ENCODE results near the gene ZFP36L1. TPM values are rescaled to one million over a fixed set of nuclear protein-coding genes. Genes with fewer than 3 reads are reported as not detected.
A peak's percentile ranks its signal among the peaks of the same experiment; 100 is the strongest.

The ZFP36L1 gene
- total RNA-seq, 1 donor from 2014 or later = 8.7 TPM

DNA sequence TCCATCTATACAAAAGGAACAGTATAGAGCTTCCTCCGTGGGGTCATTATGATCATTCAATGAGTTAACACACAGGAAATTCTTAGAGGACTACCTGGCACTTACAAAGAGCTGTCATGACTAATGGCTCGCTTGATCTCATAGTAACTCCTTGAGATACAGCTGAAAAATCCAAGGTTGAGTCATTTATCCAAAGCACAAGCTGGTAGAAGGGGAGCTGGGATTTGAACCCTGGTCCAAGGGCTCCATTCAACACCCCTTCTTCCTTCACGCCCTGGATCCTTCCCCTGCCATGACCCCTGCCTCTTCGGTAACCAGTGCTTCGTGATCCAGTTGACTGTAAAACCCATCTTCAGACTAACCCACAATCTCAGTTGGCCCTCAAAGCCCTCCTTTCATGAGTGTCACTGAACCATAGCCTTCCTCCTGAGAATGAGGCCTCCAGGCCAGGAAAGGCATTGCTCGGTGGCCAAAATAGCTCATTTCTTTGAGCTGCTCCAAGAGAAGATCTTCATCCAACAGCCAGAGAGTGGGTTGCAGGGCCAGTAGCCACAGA lies 7.8 kb downstream of the ZFP36L1 start:
- peak in 1 of 2 donors; percentile 84 for DNase-seq (ENCODE audit: low read depth in 2 of 2)

DNA sequence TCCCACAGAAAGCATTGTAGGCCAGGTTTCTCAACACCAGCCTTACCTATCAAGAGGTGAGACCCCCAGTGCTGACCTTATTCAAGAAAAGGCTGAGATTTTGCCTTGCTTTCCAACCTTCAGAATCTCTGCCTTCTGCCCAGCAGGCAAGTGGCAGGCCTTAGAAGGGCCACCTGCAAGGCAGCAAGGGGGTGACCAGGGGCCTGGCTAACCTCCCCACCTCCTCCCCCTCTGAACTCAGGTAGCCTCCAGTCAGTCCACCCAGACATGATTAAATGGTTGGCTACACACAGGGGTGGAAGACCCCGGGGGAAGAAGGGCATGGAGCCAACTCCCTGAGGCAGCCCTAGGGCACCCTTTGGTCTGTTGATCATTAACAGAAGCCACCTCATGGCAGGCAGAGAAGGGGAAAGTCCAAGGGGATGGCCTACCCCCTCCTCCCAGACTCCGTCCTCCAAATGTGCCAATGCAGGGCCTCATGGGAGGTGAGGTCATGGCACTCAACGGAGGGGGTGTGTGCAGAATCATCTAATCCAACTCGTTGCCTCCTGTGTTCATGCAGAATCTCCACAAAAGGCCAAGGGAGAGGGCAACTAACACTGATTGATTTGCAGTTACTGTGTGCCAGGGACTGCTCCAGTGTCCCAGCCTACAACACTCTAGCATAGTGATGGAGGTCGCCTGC lies 8.5 kb downstream of the ZFP36L1 start:
- peak; percentile 39 to 54 for DNase-seq (ENCODE audit: low read depth in 2 of 2)

DNA sequence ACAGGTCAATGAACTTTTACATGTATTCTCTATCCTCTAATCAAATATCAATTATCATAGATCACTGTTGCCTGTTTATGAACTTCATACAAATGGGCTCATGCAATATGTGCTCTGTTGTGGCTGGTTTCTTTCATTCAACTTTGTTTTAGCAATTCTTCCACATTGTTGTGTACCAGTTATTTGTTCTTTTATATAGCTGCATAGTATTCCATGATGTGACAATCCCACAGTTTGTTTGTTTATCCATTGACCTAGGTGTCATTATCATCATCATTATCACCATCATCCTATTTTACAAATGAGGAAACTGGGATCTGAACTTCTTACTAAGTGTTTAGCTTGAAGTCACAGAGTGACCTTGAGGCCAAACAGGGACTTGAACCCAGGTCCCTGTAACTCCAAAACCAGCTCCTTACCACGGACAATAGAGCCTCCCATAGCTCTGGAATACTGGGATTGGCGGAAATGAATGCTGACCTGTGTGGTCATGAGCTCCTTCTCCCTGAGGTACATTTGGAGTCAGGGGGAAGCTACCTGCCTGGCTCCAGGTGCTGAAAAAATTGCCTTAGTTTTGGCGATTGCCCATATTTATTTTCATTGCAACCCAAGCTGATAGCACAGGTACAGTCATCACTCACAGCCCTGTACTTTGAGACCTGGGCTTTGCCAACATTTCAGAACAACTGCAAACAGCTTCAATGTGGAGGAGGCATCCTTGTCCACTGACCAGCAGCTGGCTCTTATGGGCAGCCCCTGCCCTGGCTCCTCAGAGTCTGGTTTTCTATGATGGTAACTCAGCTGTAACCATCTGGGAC lies 9.2 kb downstream of the ZFP36L1 start:
- DNase-seq (ENCODE audit: low read depth in 2 of 2) = no peak

GRCh38 chr14:68782091-68782981 lies 10.5 kb downstream of the ZFP36L1 start:
- no peak for DNase-seq (ENCODE audit: low read depth in 2 of 2)

DNA sequence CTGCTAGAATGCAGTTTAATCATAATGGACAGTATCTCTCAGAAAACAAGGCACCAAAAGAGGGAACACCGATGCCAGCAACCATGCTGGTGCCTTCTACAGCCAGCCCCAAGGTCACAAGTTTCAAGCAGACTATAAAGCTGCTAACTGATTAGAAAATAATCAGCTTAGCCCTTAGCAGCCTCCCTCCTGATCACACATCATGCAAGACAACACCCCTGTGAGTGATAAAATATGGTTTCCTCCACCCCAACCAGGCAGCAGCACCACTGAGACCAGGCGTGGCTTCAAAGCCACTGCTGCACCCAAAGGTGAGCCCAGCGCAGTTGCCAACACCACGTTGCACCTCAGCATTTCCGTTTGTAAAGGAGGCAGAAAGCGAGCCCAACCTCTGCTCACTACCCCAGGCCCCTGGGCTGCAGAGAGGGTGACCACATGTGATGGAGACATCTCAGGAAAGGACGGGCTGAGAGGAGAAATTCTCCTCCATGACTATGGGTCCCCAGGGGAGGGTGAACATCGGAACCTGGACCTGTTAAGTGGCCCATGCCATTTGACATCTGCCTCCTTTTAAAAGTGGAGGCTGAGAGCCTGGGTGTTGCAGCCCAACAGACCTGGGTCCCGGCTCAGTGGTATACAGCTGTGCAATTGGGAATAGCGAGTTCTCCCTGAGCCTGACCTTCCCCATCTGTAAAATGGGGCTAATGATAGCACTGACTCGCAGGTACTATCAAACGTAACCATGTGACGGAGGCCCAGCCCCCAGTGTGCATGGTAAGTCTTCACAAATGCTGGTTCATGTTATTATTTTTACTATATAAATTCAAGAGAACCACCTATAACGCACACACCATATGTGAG lies 11.5 kb downstream of the ZFP36L1 start:
- DNase-seq (ENCODE audit: low read depth in 2 of 2) = no peak

- peak; percentile 43 to 66 for DNase-seq (ENCODE audit: low read depth in 2 of 2)
Observed at GRCh38 chr14:68780358-68781160, 12.3 kb downstream of the ZFP36L1 start.

DNA sequence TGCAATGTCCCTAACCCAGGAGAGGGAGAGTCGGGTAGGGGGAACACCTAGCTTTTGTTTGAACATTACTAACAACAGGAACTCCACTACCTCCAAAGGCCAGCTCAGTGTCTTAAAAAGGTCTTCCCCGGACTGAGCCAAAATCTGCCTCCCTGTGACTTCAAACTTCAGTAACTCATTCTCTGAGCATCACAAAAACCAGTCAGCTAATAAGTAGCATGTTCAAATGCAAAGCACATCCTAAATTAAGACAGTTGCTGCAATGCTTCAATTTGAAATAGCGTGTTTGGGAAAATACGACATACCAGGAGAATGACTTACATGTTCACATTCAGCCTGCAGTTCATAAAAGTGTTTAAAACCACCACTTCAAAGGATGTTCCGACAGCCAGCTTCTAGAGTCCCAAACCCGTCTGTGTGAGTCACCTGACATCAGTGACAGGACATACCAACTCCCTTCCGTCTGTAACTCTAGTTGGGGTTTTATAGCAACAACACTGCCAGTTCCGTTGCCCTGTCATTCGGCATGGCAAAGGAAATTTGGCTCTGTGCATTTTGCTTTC lies 13.0 kb downstream of the ZFP36L1 start:
- peak; percentile 73 to 83 for DNase-seq (ENCODE audit: low read depth in 2 of 2)

GRCh38 chr14:68777644-68778043 lies 15.2 kb downstream of the ZFP36L1 start:
- DNase-seq (ENCODE audit: low read depth in 2 of 2) = no peak

GRCh38 chr14:68775614-68776126 lies 17.2 kb downstream of the ZFP36L1 start:
- no peak for DNase-seq (ENCODE audit: low read depth in 2 of 2)

DNA sequence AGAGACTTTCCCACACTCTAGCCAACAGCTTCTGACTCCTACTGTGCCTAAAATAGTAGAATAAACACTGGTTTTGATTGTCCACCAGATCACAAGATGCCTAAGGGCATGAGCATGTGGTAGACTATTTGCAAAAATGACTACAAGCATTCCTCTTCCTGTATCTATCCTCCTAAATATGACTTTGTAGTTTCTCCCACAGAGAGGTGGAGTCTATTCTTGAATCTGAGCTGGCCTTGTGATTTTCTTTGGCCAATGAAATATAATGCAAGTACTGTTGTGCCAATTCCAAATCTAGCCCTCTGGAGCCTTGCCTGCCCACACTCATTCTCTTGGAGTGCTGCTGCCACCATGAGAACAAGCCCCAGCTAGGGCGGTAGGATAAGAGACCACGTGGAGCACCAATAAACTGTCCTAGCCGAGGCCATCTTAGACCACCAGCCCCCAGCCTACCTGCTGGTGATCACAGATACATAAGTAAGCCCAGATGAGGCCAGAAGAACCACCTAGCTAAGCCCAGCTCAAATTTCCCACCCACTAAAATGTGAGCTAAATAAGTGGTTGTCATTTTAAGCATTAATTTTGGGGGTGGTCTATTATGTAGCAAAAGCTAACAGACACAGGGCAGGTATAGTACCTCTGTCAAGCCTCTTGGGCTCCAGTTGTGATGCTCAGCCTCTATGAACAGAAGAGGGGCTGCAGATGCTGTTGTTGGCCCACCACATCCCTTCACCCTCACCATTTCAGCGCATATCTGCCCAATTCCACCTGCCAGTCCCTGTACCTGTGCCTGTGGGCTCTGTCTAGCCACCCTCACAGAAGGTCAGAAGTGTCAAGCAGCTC lies 17.9 kb downstream of the ZFP36L1 start:
- no peak for DNase-seq (ENCODE audit: low read depth in 2 of 2)

DNA sequence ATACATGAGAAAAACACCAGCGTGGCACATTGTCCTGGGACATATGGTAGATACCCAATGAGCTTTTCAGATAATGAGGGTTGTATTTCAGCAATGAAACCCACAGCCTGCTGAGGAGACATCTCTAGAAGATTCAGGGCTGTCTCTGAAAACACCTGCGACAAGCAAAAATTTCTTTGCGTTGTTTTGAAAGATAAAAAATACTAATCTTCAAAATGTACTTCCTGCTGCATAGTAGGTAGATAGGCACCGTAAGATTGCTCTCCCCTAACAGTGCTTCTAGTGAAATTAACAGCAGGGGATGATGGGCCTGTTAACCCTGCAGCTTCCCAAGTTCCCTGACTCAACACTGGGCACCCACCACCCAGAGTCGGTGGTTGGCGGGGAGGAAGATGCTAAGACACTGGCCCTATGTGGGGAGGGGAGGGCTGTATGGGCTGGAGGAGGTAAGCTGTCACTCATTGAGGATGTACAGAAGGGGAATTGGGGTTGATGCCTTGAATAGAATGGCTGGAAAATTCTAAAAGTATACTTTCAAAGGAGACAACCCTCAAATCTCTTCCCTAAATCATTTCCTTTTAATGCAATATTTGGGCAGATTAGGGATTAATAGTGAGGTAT lies 20.0 kb downstream of the ZFP36L1 start:
- DNase-seq (ENCODE audit: low read depth in 2 of 2) = no peak

DNA sequence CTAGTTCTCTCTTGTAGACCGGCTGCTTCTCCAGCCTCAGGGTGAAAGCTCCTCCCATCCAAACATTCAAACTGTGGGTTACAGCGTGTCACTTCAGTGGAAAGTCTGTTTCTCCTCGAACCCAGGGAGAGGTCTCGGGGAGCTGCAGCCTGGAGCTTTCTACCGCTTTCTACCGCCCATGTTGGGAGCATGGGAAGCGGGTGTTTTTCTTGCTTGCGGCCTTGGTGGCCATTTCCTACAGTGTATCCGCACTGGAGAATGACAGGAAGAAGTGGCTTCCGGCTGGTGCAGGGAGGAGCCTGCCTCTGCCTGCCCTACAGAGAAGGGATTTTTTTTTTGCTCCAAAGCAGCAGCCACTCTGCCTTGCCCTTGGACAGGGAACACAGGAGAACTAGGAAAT lies 21.2 kb downstream of the ZFP36L1 start:
- DNase-seq (ENCODE audit: low read depth in 2 of 2) = peak; percentile 88 to 93

DNA sequence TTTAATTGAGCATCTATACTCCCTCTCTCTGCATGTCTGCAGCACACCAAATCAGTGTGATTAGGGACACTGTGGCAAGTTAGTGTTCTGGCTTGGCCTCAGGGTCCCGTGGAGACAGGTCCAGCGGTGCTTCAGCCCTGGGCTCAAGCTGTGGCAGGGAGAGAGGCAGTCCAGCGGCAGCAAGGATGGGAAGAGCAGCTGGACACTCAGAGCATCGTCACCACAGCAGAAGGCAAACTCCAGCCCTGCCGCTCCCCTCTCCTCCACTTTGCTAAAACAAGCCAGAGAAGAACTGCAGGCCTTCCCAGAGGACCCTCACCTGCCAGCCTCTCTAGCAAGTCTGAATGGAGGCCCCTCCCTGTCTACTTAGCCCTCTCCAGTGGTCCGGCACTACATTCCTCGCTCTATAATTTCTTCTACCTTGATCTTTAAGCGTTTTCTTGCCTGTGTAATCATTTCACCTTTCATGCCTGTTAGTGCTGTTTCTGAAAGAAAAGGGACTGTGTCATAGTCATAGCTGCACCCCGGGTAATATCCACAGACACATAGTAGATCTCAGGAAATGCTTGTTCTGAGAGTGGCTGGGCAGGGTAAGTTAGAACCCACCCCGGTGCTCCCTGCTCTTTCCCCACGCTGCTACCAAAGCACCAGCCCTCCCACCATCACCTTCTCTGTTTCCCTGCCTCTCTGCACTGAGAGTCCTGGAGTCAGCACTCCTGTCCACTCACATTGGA lies 22.1 kb downstream of the ZFP36L1 start:
- no peak for DNase-seq (ENCODE audit: low read depth in 2 of 2)

GRCh38 chr14:68770051-68770450 lies 22.8 kb downstream of the ZFP36L1 start:
- no peak for DNase-seq (ENCODE audit: low read depth in 2 of 2)

DNA sequence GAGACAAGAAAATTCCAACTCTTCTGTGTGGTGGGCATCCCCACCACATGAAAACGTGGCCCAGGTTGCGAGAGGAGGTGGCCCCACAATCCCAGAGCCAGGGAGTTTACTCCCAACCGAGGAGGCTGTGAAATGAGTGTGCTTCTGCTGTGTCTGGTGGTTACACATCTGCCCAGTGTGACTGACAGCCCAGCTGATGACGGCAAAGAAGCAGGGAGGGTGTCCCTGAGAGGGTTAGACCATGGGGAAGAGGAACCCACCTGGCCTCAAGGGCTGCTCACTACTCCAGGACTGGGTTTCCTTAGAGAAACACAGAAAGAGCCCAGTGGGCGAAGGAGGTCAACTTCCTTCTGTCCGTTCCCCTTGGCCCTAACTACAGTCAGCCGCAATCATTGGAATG lies 24.6 kb downstream of the ZFP36L1 start:
- no peak for DNase-seq (ENCODE audit: low read depth in 2 of 2)

DNA sequence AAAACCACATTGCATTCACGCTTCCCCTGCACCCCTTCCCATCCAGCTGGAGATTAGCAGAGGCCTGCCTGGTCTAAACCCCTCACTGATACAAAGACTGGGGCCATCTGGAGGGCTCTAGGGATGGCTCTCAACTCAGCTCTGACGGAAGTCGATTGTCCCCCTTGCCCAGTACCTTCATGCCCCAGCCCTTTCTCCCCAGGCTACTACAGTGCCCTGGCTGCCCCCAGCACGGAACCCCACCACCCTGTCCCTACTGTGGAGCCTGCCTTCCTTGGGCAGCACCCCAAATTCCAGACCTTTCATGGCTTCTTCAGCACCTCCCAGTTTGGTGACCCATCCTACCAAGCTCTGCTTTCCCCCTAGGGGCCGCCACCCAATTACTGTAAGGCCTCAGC lies 25.6 kb downstream of the ZFP36L1 start:
- DNase-seq (ENCODE audit: low read depth in 2 of 2) = no peak

All from lung microvascular endothelial cell (primary cell).